T-helper 1 cell treated with Interleukin-12 subunit alpha and Interleukin-12 subunit beta and Interleukin-4 antibody, amounts not matched to agents 30 ng/mL and 1 ng/mL, for 36 hours (primary cell): ENCODE data around the gene PLA2G2C. TPM values are rescaled to one million over a fixed set of nuclear protein-coding genes. Genes with fewer than 3 reads are reported as not detected.

Experiments
- intact Hi-C: fragments of 100-400 bp; cut with micrococcal nuclease; formaldehyde crosslinking; loops from one replicate; pipeline ENCODE4 v1.15.1; 2024
- total RNA-seq: library from RNA; stranded (reverse); gene quantifications from 2 replicates; pipeline ENCODE4 v1.2.3, GENCODE V29; 2022

The PLA2G2C gene
- total RNA-seq, 1 donor from 2014 or later: 1.0 TPM

- intact Hi-C loops: loop anchor here (10.0 kb wide), 1 partner anchor 144 kb away; no protein-coding TSS in a partner anchor
Measured at GRCh38 chr1:20210736-20211460, 24.6 kb upstream of the PLA2G2C start.

- intact Hi-C loops: no loop called here
Measured at GRCh38 chr1:20209471-20209870, 23.2 kb upstream of the PLA2G2C start.

GRCh38 chr1:20207546-20207945 lies 21.2 kb upstream of the PLA2G2C start:
- intact Hi-C loops: no loop called here

GRCh38 chr1:20202166-20202565 lies 15.8 kb upstream of the PLA2G2C start:
- intact Hi-C loops: no loop called here

- intact Hi-C loops: no loop called here
Measured at GRCh38 chr1:20200966-20201365, 14.6 kb upstream of the PLA2G2C start.

GRCh38 chr1:20199840-20200239 lies 13.5 kb upstream of the PLA2G2C start:
- intact Hi-C loops: no loop called here

GRCh38 chr1:20199403-20199802 lies 13.1 kb upstream of the PLA2G2C start:
- intact Hi-C loops: no loop called here

GRCh38 chr1:20198918-20199317 lies 12.6 kb upstream of the PLA2G2C start:
- intact Hi-C loops: no loop called here

GRCh38 chr1:20198296-20198695 lies 12.0 kb upstream of the PLA2G2C start:
- intact Hi-C loops: no loop called here

GRCh38 chr1:20197329-20197791 lies 11.0 kb upstream of the PLA2G2C start:
- intact Hi-C loops: no loop called here

GRCh38 chr1:20195462-20195780 lies 9.1 kb upstream of the PLA2G2C start:
- intact Hi-C loops: loop anchor here (1.0 to 2.0 kb wide), 6 partner anchors 9 to 277 kb away; partner anchors contain the start of genes PLA2G2C and UBXN10

GRCh38 chr1:20194757-20195461 lies 8.6 kb upstream of the PLA2G2C start:
- intact Hi-C loops: loop anchor here (1.0 to 2.0 kb wide), 6 partner anchors 9 to 277 kb away; partner anchors contain the start of genes PLA2G2C and UBXN10

GRCh38 chr1:20194224-20194623 lies 7.9 kb upstream of the PLA2G2C start:
- intact Hi-C loops: loop anchor here (2.0 kb wide), 1 partner anchor 219 kb away; no protein-coding TSS in a partner anchor

- intact Hi-C loops: no loop called here
Measured at GRCh38 chr1:20192871-20193411, 6.6 kb upstream of the PLA2G2C start.

- intact Hi-C loops: no loop called here
Measured at GRCh38 chr1:20192364-20192763, 6.0 kb upstream of the PLA2G2C start.

GRCh38 chr1:20191266-20191825 lies 5.0 kb upstream of the PLA2G2C start:
- intact Hi-C loops: no loop called here

GRCh38 chr1:20190256-20191160 lies 4.2 kb upstream of the PLA2G2C start:
- intact Hi-C loops: no loop called here

- intact Hi-C loops: loop anchor here (10.0 kb wide), 2 partner anchors 585 to 1105 kb away; partner anchors contain the start of gene ECE1
Measured at GRCh38 chr1:20189664-20190063, 3.3 kb upstream of the PLA2G2C start.

- intact Hi-C loops: loop anchor here (10.0 kb wide), 2 partner anchors 584 to 1106 kb away; partner anchors contain the start of gene ECE1
Measured at GRCh38 chr1:20188455-20188817, 2.1 kb upstream of the PLA2G2C start.

- intact Hi-C loops: loop anchor here (1.0 to 10.0 kb wide), 4 partner anchors 36 to 1107 kb away; partner anchors contain the start of gene ECE1
Measured at GRCh38 chr1:20187813-20188454, 1.6 kb upstream of the PLA2G2C start.
